WERI-Rb-1 (cell line): ENCODE data around the gene RNF207.
A peak's percentile ranks its signal among the peaks of the same experiment; 100 is the strongest.
"Not testable (repeated sequence)": the region's sequence is repeated elsewhere in the genome, so short reads cannot be mapped to it uniquely, and the experiment has no call there.

ENCODE experiments used
- DNase-seq: peaks from one replicate; pipeline ENCODE4 v3.0.0-alpha.2; 2020
- H3K27ac ChIP-seq: fragments of 250-450 bp; sonication (Bioruptor Pico); 2 replicates; pipeline ENCODE4 v1.5.1; 2020; ENCODE audit warnings: mild to moderate bottlenecking, moderate library complexity
- H3K27me3 ChIP-seq: fragments of 250-450 bp; sonication (Bioruptor Pico); 2 replicates; pipeline ENCODE4 v1.5.1; 2021; ENCODE audit warnings: mild to moderate bottlenecking, low read depth, moderate library complexity; ENCODE audit not compliant: insufficient read depth, severe bottlenecking
- H3K36me3 ChIP-seq: fragments of 250-450 bp; sonication (Bioruptor Pico); 2 replicates; pipeline ENCODE4 v1.5.1; 2020; ENCODE audit warnings: mild to moderate bottlenecking, moderate library complexity
- H3K4me3 ChIP-seq: 2 replicates; pipeline ENCODE4 v1.5.1; 2011; ENCODE audit warnings: low read depth, mild to moderate bottlenecking, control low read depth, low read length
- H3K9me3 ChIP-seq: fragments of 250-450 bp; sonication (Bioruptor Pico); 2 replicates; pipeline ENCODE4 v1.5.1; 2021; ENCODE audit warnings: mild to moderate bottlenecking, moderate library complexity; ENCODE audit not compliant: severe bottlenecking
- TF ChIP-seq, protein P1 (sequence below): IDR thresholded peaks from 2 replicates; pipeline ENCODE4 v1.5.1; 2011; ENCODE audit warnings: low read depth, mild to moderate bottlenecking, control low read depth, inconsistent platforms, low read length

RNF207 gene

DNA sequence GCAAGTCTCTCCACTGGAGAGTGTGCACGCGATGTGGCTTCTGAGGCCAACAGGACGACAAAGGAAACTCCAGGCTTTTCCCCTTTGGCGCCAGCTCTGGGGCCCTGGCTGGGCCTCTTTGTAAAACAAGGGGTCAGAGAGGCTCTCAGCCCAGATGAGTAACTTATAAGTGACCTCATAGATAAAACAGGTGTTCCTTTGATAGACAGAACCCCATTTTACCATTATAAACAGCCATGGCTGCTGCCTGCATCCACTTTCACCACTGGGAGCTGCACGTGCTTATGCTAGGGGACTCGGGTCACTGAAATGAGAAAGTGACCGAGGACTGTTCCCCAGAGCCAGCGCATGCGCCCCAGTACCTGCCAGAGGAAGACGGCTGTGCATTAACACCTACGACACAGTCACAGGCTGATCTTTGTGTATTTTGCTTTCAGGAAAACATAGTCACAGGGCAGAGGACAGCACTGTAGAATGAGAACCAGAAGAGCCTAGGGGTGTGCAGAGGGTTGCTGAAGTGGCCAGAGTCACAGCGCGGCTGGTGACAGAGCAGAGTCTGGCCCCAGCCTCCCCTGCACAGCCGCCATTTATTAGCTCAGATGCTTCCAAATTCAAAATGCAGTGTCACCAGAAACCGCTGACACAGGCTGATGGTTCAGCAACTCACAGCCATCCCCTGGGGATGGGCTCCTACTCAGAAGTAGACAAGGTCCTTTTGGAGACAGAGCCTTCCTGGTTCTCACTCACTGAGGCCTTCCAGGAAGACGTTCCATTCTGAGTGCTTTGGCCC is 12.7 kb downstream of the RNF207 start:
- TF ChIP-seq, protein P1, sequence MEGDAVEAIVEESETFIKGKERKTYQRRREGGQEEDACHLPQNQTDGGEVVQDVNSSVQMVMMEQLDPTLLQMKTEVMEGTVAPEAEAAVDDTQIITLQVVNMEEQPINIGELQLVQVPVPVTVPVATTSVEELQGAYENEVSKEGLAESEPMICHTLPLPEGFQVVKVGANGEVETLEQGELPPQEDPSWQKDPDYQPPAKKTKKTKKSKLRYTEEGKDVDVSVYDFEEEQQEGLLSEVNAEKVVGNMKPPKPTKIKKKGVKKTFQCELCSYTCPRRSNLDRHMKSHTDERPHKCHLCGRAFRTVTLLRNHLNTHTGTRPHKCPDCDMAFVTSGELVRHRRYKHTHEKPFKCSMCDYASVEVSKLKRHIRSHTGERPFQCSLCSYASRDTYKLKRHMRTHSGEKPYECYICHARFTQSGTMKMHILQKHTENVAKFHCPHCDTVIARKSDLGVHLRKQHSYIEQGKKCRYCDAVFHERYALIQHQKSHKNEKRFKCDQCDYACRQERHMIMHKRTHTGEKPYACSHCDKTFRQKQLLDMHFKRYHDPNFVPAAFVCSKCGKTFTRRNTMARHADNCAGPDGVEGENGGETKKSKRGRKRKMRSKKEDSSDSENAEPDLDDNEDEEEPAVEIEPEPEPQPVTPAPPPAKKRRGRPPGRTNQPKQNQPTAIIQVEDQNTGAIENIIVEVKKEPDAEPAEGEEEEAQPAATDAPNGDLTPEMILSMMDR = no peak
- H3K9me3 ChIP-seq = no peaks in the 10 kb centered on the region
- H3K4me3 ChIP-seq = no peak overlapping the region
- H3K27ac ChIP-seq = no peak overlapping the region
- no peak for DNase-seq
- H3K27me3 ChIP-seq = no peaks in the 10 kb centered on the region
- H3K36me3 ChIP-seq = peaks cover 19% of the 10 kb centered on the region

DNA sequence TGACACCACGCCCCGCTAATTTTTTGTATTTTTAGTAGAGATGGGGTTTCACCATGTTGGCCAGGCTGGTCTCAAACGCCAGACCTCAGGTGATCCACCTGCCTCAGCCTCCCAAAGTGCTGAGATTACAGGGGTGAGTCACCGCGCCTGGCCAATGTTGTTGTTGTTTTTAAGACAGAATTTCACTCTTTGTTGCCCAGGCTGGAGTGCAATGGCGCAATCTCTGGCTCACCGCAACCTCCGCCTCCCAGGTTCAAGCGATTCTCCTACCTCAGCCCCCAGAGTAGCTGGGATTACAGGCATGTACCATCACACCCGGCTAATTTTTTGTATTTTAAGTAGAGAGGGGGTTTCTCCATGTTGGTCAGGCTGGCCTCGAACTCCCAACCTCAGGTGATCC is 13.7 kb downstream of the RNF207 start:
- H3K36me3 ChIP-seq = peaks cover 30% of the 10 kb centered on the region
- H3K9me3 ChIP-seq, H3K27ac ChIP-seq, DNase-seq, H3K4me3 ChIP-seq, H3K27me3 ChIP-seq: not testable (repeated sequence)

DNA sequence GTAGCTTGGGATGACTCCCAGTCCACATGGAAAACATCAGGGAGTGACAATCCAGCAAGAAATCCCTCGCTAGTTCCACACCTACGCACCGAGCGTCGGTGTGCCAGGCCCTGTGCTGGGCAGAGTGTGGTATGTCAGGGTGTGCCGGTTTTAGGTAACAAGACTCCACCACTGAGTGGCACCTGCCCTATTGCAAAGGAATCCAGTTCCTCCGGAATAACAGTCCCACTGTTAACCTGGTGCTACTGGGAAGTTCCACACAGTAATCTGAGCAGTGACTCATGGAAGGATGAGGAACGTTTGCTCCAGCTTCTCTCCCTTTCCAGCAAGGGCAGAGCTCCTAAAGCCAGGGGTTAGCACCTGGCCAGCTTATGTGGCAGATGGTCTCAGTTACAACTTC is 14.3 kb downstream of the RNF207 start:
- no peak for DNase-seq
- H3K9me3 ChIP-seq = no peaks in the 10 kb centered on the region
- no peak overlapping the region for H3K27ac ChIP-seq
- no peak overlapping the region for H3K4me3 ChIP-seq
- peaks cover 36% of the 10 kb centered on the region for H3K36me3 ChIP-seq
- no peaks in the 10 kb centered on the region for H3K27me3 ChIP-seq
- TF ChIP-seq, protein P1 = no peak

DNA sequence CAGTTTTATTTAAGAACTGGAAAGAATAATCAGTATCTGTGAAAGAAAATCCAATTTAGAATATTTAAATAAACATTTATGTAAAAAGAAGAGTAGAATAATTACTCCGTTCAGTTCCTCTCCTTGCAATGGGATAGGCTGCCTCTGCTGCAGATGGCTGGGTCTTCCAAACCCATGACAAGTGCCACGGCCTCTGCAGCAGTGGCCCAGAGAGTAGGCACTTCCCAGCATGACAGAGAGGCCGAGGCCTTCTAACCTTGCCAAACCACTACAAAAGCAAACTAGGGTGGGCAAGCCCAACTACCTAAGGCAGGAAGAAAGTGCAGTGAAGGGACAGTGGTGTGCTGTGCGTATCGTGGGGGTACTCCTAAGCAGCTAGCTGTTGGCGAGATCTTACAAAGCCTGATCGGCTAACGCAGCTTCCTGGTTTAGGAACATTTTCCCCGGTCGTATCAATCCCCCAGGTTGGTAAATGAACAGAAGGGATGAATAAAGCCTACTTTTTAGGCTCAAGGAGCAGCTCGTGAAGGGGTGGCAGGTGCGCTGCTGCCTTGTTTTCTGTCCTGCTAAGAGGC is 15.4 kb downstream of the RNF207 start:
- TF ChIP-seq, protein P1 = no peak
- no peak for DNase-seq
- Histone ChIP-seq H3K27me3 (no peaks in the 10 kb centered on the region), H3K27ac (peak overlapping the region; percentile 40), H3K9me3 (no peaks in the 10 kb centered on the region), H3K4me3 (no peak overlapping the region), H3K36me3 (peaks cover 43% of the 10 kb centered on the region)

DNA sequence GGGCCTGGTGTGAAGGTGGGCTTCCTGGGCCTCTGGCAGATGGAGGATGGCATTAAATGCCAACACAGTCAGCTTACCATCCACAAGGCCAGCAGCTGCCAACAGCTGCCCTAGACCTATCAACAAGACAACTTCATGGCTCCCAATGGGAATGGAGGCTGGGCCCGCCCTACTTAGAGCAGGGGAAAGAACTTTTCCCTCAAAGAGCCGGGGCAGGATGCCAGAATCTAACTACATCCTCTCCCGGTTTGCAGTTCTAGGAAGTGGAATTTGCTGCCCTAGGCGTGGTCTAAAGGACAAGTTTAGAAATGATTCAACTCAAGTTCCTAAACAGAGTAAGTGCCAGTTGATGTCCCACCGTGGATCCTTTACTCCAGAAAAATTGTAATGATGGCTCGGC is 16.7 kb downstream of the RNF207 start:
- peaks cover 55% of the 10 kb centered on the region for H3K36me3 ChIP-seq
- no peak overlapping the region for H3K27ac ChIP-seq
- no peaks in the 10 kb centered on the region for H3K9me3 ChIP-seq
- no peak overlapping the region for H3K4me3 ChIP-seq
- no peak for DNase-seq
- no peaks in the 10 kb centered on the region for H3K27me3 ChIP-seq
- TF ChIP-seq, protein P1 = no peak

DNA sequence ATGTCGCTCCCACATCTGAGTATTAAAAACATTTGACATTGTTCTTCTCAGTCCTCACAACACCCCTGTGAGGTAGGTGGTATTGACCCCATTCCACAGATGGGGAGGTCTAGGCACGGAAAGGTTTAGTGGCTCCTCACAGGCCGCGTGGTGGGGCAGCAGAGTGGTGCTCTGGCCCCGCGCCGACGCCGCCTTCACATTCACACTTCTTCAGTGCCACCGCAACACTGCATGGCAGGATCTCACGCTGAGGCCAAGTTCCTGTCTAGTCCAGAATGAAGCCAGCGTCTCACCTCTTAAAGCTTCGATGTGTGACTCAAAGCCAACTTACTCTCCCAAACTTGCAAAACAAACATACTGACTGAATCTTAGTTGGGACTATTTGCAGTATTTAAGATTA is 17.7 kb downstream of the RNF207 start:
- no peaks in the 10 kb centered on the region for H3K9me3 ChIP-seq
- no peak overlapping the region for H3K4me3 ChIP-seq
- H3K36me3 ChIP-seq = peaks cover 63% of the 10 kb centered on the region
- H3K27ac ChIP-seq = no peak overlapping the region
- DNase-seq = no peak
- TF ChIP-seq, protein P1 = no peak
- H3K27me3 ChIP-seq = no peaks in the 10 kb centered on the region
